ENCODE measurements around the gene MZF1. TPM values are rescaled to one million over a fixed set of nuclear protein-coding genes. Genes with fewer than 3 reads are reported as not detected.

The MZF1 gene
- total and polyA plus RNA-seq, 9 of the 15 experiments (the other 6 are each of a cell fraction or from before 2014, with no cell fraction given): 0.31 to 29.3 (median 11.5) TPM

DNA sequence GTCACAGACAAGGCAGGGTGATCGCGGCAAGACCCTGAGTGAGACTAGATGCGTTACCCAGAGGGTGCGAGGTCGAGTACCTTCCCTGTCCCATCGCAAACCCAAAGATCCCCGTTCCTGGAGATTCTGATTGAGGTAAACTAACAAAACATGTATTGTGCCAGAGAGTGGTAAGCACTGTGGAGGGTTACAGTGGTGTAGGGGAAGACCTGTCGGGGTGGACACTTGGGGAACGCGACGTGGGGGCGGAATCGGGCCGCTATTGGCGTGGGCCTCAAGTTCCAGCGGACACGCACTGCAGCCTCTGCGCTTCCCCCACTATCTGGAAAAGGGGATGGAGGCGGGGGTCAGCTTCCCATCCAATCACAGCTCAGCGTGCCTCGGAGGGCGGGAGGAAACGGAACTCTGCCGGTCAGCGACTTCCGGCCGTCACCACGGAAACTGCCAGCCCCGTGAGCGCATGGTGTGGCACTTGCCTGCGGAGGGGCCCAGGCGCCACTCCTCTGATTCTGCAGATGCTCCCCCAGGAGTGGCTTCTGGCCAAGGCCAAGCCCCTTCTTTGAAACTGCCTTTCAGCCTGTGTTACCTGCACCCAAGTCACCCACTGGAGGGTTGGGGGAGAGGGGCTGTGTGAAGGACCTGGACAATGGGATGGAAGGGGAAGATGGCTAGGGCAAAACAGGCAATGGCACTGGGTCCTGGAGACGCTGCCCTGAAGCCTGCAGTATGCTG, 13.7 kb downstream of the MZF1 start (continued):
- TF ChIP-seq MTA3 (IDR thresholded peaks at IDR 0.05; ENCODE audit: borderline replicate concordance) (peak; percentile 77; the same call in 1 of the 2 replicates), SMARCA5 (IDR thresholded peaks at IDR 0.05) (0 out of 2 replicates have a peak, but pooled peaks have one; percentile 16), NCOR1 (IDR thresholded peaks at IDR 0.05) (no peak; the same call in 1 of the 2 replicates), PHF8 (IDR thresholded peaks at IDR 0.05; ENCODE audit: borderline replicate concordance, low read length) (peak; percentile 73; the same call in 1 of the 2 replicates), KLF6 (CRISPR knock-in tag; IDR thresholded peaks at IDR 0.05; ENCODE audit: borderline replicate concordance) (no peak), RBM22 (IDR thresholded peaks at IDR 0.05; ENCODE audit: low read depth, low read length, poor library complexity, severe bottlenecking) (no peak), HNRNPH1 (optimal IDR thresholded peaks at IDR 0.05; ENCODE audit: low read depth, low read length) (no peak), POLR2AphosphoS2 (IDR thresholded peaks at IDR 0.05; ENCODE audit: low read length) (no peak)
- TF ChIP-seq, protein P1, sequence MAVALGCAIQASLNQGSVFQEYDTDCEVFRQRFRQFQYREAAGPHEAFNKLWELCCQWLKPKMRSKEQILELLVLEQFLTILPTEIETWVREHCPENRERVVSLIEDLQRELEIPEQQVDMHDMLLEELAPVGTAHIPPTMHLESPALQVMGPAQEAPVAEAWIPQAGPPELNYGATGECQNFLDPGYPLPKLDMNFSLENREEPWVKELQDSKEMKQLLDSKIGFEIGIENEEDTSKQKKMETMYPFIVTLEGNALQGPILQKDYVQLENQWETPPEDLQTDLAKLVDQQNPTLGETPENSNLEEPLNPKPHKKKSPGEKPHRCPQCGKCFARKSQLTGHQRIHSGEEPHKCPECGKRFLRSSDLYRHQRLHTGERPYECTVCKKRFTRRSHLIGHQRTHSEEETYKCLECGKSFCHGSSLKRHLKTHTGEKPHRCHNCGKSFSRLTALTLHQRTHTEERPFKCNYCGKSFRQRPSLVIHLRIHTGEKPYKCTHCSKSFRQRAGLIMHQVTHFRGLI (CRISPR knock-in tag; IDR thresholded peaks at IDR 0.05): no peak
- TF ChIP-seq, protein P2, sequence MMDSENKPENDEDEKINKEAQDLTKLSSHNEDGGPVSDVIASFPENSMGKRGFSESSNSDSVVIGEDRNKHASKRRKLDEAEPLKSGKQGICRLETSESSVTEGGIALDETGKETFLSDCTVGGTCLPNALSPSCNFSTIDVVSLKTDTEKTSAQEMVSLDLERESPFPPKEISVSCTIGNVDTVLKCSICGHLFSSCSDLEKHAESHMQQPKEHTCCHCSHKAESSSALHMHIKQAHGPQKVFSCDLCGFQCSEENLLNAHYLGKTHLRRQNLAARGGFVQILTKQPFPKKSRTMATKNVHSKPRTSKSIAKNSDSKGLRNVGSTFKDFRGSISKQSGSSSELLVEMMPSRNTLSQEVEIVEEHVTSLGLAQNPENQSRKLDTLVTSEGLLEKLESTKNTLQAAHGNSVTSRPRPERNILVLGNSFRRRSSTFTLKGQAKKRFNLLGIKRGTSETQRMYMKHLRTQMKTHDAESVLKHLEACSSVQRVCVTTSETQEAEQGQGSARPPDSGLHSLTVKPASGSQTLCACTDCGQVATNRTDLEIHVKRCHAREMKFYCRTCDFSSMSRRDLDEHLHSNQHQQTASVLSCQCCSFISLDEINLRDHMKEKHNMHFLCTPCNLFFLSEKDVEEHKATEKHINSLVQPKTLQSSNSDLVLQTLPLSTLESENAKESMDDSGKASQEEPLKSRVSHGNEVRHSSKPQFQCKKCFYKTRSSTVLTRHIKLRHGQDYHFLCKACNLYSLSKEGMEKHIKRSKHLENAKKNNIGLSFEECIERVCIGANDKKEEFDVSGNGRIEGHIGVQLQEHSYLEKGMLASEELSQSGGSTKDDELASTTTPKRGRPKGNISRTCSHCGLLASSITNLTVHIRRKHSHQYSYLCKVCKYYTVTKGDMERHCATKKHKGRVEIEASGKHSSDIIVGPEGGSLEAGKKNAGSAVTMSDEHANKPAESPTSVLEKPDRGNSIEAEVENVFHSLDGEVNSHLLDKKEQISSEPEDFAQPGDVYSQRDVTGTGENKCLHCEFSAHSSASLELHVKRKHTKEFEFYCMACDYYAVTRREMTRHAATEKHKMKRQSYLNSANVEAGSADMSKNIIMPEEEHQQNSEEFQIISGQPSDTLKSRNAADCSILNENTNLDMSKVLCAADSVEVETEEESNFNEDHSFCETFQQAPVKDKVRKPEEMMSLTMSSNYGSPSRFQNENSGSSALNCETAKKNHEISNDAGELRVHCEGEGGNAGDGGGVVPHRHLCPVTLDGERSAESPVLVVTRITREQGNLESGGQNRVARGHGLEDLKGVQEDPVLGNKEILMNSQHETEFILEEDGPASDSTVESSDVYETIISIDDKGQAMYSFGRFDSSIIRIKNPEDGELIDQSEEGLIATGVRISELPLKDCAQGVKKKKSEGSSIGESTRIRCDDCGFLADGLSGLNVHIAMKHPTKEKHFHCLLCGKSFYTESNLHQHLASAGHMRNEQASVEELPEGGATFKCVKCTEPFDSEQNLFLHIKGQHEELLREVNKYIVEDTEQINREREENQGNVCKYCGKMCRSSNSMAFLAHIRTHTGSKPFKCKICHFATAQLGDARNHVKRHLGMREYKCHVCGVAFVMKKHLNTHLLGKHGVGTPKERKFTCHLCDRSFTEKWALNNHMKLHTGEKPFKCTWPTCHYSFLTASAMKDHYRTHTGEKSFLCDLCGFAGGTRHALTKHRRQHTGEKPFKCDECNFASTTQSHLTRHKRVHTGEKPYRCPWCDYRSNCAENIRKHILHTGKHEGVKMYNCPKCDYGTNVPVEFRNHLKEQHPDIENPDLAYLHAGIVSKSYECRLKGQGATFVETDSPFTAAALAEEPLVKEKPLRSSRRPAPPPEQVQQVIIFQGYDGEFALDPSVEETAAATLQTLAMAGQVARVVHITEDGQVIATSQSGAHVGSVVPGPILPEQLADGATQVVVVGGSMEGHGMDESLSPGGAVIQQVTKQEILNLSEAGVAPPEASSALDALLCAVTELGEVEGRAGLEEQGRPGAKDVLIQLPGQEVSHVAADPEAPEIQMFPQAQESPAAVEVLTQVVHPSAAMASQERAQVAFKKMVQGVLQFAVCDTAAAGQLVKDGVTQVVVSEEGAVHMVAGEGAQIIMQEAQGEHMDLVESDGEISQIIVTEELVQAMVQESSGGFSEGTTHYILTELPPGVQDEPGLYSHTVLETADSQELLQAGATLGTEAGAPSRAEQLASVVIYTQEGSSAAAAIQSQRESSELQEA (IDR thresholded peaks at IDR 0.05; ENCODE audit: low read depth): peak; percentile 18; the same call in 1 of the 2 replicates
- TF ChIP-seq, protein P3, sequence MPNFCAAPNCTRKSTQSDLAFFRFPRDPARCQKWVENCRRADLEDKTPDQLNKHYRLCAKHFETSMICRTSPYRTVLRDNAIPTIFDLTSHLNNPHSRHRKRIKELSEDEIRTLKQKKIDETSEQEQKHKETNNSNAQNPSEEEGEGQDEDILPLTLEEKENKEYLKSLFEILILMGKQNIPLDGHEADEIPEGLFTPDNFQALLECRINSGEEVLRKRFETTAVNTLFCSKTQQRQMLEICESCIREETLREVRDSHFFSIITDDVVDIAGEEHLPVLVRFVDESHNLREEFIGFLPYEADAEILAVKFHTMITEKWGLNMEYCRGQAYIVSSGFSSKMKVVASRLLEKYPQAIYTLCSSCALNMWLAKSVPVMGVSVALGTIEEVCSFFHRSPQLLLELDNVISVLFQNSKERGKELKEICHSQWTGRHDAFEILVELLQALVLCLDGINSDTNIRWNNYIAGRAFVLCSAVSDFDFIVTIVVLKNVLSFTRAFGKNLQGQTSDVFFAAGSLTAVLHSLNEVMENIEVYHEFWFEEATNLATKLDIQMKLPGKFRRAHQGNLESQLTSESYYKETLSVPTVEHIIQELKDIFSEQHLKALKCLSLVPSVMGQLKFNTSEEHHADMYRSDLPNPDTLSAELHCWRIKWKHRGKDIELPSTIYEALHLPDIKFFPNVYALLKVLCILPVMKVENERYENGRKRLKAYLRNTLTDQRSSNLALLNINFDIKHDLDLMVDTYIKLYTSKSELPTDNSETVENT (CRISPR knock-in tag; IDR thresholded peaks at IDR 0.05): peak; percentile 81

Measured in K562 (cell line).